Measurements from ENCODE around the gene NLGN1. TPM values are rescaled to one million over a fixed set of nuclear protein-coding genes. Genes with fewer than 3 reads are reported as not detected.

NLGN1 gene
- total RNA-seq, 1 experiment from 2014 or later: not detected

DNA sequence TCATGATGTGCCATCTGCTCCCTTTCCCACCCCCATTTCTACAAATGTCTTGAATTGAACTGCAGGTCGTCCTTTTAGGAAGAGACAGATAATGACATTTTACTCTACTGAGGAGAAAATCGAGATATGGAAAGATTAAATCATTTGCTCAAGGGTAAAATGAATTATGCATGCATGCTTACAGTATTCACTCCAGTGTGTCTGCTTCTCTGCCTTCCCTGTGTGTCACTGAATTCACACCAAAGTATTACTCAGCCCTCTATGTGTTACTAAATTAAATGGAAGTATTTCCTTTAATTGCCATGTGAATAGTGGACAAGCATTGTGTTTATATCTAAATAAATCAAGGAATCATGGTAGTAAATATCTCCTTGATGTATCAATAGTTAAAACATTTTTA lies 449.0 kb downstream of the NLGN1 start (continued):
- TF ChIP-seq EZH2 (IDR thresholded peaks at IDR 0.05) (no peak), TCF7L2 (IDR thresholded peaks at IDR 0.05; ENCODE audit: borderline replicate concordance, extremely low read depth, insufficient read depth, insufficient read length) (no peak), CEBPB (IDR thresholded peaks at IDR 0.05; ENCODE audit: low read depth) (no peak), EZH2phosphoT487 (IDR thresholded peaks at IDR 0.05; ENCODE audit: borderline replicate concordance) (no peak)
- TF ChIP-seq, protein P1, sequence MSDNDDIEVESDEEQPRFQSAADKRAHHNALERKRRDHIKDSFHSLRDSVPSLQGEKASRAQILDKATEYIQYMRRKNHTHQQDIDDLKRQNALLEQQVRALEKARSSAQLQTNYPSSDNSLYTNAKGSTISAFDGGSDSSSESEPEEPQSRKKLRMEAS (IDR thresholded peaks at IDR 0.05): no peak

GRCh38 chr3:173849489-173849888 lies 451.9 kb downstream of the NLGN1 start:
- no peaks in the 10 kb centered on the region for H4K20me1 ChIP-seq (ENCODE audit: insufficient read depth)
- H3K9me3 ChIP-seq (ENCODE audit: control insufficient read depth in 1 of 2, insufficient read depth in 1 of 2, low read depth in 1 of 2, low read length in 2 of 2): no peaks in the 10 kb centered on the region
- no TSS peak for BruUV-seq (replicated peaks)
- no peaks in the 10 kb centered on the region for H3K27me3 ChIP-seq (ENCODE audit: insufficient read depth, low read length)
- no peak overlapping the region for H3K9ac ChIP-seq (ENCODE audit: low read length)
- CTCF ChIA-PET: no interaction called here
- DNase-seq (ENCODE audit: low read depth, low spot score) (no peak), ATAC-seq (no peak)
- POLR2A ChIA-PET: no interaction called here
- no peaks in the 10 kb centered on the region for H3K36me3 ChIP-seq (ENCODE audit: control insufficient read depth in 1 of 2, insufficient read depth in 2 of 2, low read length in 2 of 2)
- no peak overlapping the region for H2AFZ ChIP-seq (ENCODE audit: low read depth, low read length, poor library complexity, severe bottlenecking)
- no peaks in the 10 kb centered on the region for H3K4me1 ChIP-seq (ENCODE audit: control insufficient read depth in 1 of 2, insufficient read depth in 2 of 2, low read length in 2 of 2)
- no peak overlapping the region for H3K4me2 ChIP-seq (ENCODE audit: low read length)
- no peaks in the 10 kb centered on the region for H3K79me2 ChIP-seq (ENCODE audit: insufficient read depth, low read length)
- TF ChIP-seq, protein P1 (IDR thresholded peaks at IDR 0.05): no peak
- TF ChIP-seq CEBPB (IDR thresholded peaks at IDR 0.05; ENCODE audit: low read depth): no peak
- no peak overlapping the region for H3K27ac ChIP-seq (ENCODE audit: low read depth, low read length)
- no peaks in the 10 kb centered on the region for H3K9me2 ChIP-seq (ENCODE audit: insufficient read depth)
- intact Hi-C loops (cut with micrococcal nuclease): no loop called here
- H3K4me3 ChIP-seq (replicated peaks in 1 of 2; ENCODE audit: low read depth in 1 of 2, low read length in 2 of 2): no peak overlapping the region
- RAD21 ChIA-PET (ENCODE audit: low non-redundant PET in 1 of 2, low total read pairs in 2 of 2, uncharacterized antibody in 2 of 2, unreplicated experiment in 2 of 2): no interaction called here

DNA sequence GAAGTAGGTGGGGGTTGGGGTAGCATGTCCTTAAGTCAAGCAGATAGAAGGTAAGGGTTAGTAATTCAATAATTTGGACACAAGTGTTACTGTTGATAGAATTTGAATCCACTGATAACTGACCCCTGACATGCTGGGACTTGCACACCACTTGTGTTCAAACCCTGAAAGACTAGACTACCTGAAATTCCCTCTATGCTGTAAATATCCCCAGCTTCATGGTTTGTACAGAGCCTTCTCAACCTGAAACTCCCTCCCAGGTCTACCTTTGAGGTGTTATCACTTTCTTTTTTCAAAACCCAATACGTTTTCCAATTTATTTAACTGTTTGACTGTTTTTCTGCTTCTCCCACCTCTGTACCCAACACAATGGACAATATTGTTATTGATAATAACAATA lies 459.6 kb downstream of the NLGN1 start:
- no TSS peak for BruUV-seq (replicated peaks)
- ChIA-PET CTCF (no interaction called here), POLR2A (no interaction called here), RAD21 (ENCODE audit: low non-redundant PET in 1 of 2, low total read pairs in 2 of 2, uncharacterized antibody in 2 of 2, unreplicated experiment in 2 of 2) (no interaction called here)
- DNase-seq (ENCODE audit: low read depth, low spot score) (no peak), ATAC-seq (no peak)
- H3K27ac ChIP-seq (ENCODE audit: low read depth, low read length): no peak overlapping the region
- H3K9me3 ChIP-seq (ENCODE audit: control insufficient read depth in 1 of 2, insufficient read depth in 1 of 2, low read depth in 1 of 2, low read length in 2 of 2): no peaks in the 10 kb centered on the region
- no peak overlapping the region for H2AFZ ChIP-seq (ENCODE audit: low read depth, low read length, poor library complexity, severe bottlenecking)
- no peaks in the 10 kb centered on the region for H3K27me3 ChIP-seq (ENCODE audit: insufficient read depth, low read length)
- H4K20me1 ChIP-seq (ENCODE audit: insufficient read depth): no peaks in the 10 kb centered on the region
- no peaks in the 10 kb centered on the region for H3K36me3 ChIP-seq (ENCODE audit: control insufficient read depth in 1 of 2, insufficient read depth in 2 of 2, low read length in 2 of 2)
- TF ChIP-seq EZH2 (IDR thresholded peaks at IDR 0.05): no peak
- H3K4me1 ChIP-seq (ENCODE audit: control insufficient read depth in 1 of 2, insufficient read depth in 2 of 2, low read length in 2 of 2): no peaks in the 10 kb centered on the region
- intact Hi-C loops (cut with micrococcal nuclease): no loop called here
- H3K9ac ChIP-seq (ENCODE audit: low read length): no peak overlapping the region
- no peaks in the 10 kb centered on the region for H3K79me2 ChIP-seq (ENCODE audit: insufficient read depth, low read length)
- no peaks in the 10 kb centered on the region for H3K9me2 ChIP-seq (ENCODE audit: insufficient read depth)
- no peak overlapping the region for H3K4me3 ChIP-seq (replicated peaks in 1 of 2; ENCODE audit: low read depth in 1 of 2, low read length in 2 of 2)
- H3K4me2 ChIP-seq (ENCODE audit: low read length): no peak overlapping the region
